ENCODE measurements around the gene ADAMTS18. TPM values are rescaled to one million over a fixed set of nuclear protein-coding genes. Genes with fewer than 3 reads are reported as not detected.
"Not testable (repeated sequence)": the region's sequence is repeated elsewhere in the genome, so short reads cannot be mapped to it uniquely, and the experiment has no call there.

Gene ADAMTS18
- total and polyA plus RNA-seq, 4 donors: under 0.01 to 0.17 TPM; not detected in 2

GRCh38 chr16:77276661-77277060, 158.2 kb downstream of the ADAMTS18 start:
- Histone ChIP-seq H3K4me3 (ENCODE audit: low read depth in 1 of 3, low read length in 3 of 3) (no peak overlapping the region), H3K27ac (ENCODE audit: low read depth in 1 of 2, low read length in 2 of 2) (no peak overlapping the region), H3K4me1 (ENCODE audit: control insufficient read depth in 4 of 4, insufficient read depth in 4 of 4, low read length in 3 of 4) (no peaks in the 10 kb centered on the region), H3K9ac (ENCODE audit: low read depth in 1 of 2, low read length in 2 of 2) (no peak overlapping the region), H3K36me3 (ENCODE audit: control insufficient read depth in 4 of 4, insufficient read depth in 3 of 4, low read depth in 1 of 4, low read length in 3 of 4) (no peaks in the 10 kb centered on the region), H3K9me3 (ENCODE audit: control insufficient read depth in 4 of 4, low read length in 3 of 4) (no peaks in the 10 kb centered on the region), H3K27me3 (ENCODE audit: control insufficient read depth in 4 of 4, insufficient read depth in 4 of 4, low read length in 3 of 4) (peaks cover 0 to 6% (median 0%) of the 10 kb centered on the region in 4 donors)
- no peak for TF ChIP-seq HNF4G (IDR thresholded peaks at IDR 0.05)
- no peak for TF ChIP-seq RAD21 (IDR thresholded peaks at IDR 0.05)
- no peak for TF ChIP-seq RXRA (IDR thresholded peaks at IDR 0.05)
- no peak for TF ChIP-seq MAX (IDR thresholded peaks at IDR 0.05)
- no peak for TF ChIP-seq SP1 (IDR thresholded peaks at IDR 0.05)
- no peak for TF ChIP-seq YY1 (IDR thresholded peaks at IDR 0.05)
- no peak for DNase-seq (ENCODE audit: low spot score)
- WGBS: 85% methylated on average over 2 of the region's 2 CpGs

GRCh38 chr16:77275303-77275702, 159.5 kb downstream of the ADAMTS18 start:
- not testable (repeated sequence) for H3K4me3 ChIP-seq (ENCODE audit: low read depth in 1 of 3, low read length in 3 of 3); H3K27ac ChIP-seq (ENCODE audit: low read depth in 1 of 2, low read length in 2 of 2); H3K9ac ChIP-seq (ENCODE audit: low read depth in 1 of 2, low read length in 2 of 2); H3K4me1 ChIP-seq (ENCODE audit: control insufficient read depth in 4 of 4, insufficient read depth in 4 of 4, low read length in 3 of 4); H3K9me3 ChIP-seq (ENCODE audit: control insufficient read depth in 4 of 4, low read length in 3 of 4); DNase-seq (ENCODE audit: low spot score); H3K27me3 ChIP-seq (ENCODE audit: control insufficient read depth in 4 of 4, insufficient read depth in 4 of 4, low read length in 3 of 4); H3K36me3 ChIP-seq (ENCODE audit: control insufficient read depth in 4 of 4, insufficient read depth in 3 of 4, low read depth in 1 of 4, low read length in 3 of 4)
- WGBS: 86% methylated on average over 2 of the region's 2 CpGs

DNA sequence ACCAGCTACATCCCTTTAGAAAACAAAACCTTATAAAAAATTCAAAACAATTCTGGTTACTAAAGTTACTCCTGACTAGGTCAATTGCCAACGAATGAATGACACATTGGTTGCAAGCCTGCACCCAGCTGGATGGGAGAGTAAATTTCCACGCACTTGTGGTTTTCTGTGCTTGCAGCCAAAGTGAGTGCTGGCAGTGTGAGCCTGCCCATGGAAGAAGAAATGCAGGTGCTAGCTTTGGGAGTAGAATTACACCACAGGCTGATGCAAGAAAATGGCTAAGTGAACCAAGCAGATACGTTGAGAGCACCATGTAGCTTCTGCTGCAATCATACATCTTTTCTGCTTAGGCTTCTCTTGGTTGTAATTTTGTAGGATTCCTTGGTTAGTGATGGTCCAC, 161.0 kb downstream of the ADAMTS18 start:
- Histone ChIP-seq H3K9ac (ENCODE audit: low read depth in 1 of 2, low read length in 2 of 2) (no peak overlapping the region), H3K27me3 (ENCODE audit: control insufficient read depth in 4 of 4, insufficient read depth in 4 of 4, low read length in 3 of 4) (peaks cover 0 to 6% (median 0%) of the 10 kb centered on the region in 4 donors), H3K4me3 (ENCODE audit: low read depth in 1 of 3, low read length in 3 of 3) (no peak overlapping the region), H3K4me1 (ENCODE audit: control insufficient read depth in 4 of 4, insufficient read depth in 4 of 4, low read length in 3 of 4) (no peaks in the 10 kb centered on the region), H3K9me3 (ENCODE audit: control insufficient read depth in 4 of 4, low read length in 3 of 4) (no peaks in the 10 kb centered on the region), H3K27ac (ENCODE audit: low read depth in 1 of 2, low read length in 2 of 2) (no peak overlapping the region), H3K36me3 (ENCODE audit: control insufficient read depth in 4 of 4, insufficient read depth in 3 of 4, low read depth in 1 of 4, low read length in 3 of 4) (no peaks in the 10 kb centered on the region)
- TF ChIP-seq GABPA (IDR thresholded peaks at IDR 0.05 in 1 of 2, conservative IDR thresholded peaks at IDR 0.05 in 1 of 2) (no peak), HNF4A (conservative IDR thresholded peaks at IDR 0.05) (no peak), EGR1 (IDR thresholded peaks at IDR 0.05; ENCODE audit: low read depth in 2 of 2) (no peak), MAX (IDR thresholded peaks at IDR 0.05) (no peak), YY1 (IDR thresholded peaks at IDR 0.05) (no peak), ATF3 (IDR thresholded peaks at IDR 0.05) (no peak), RXRA (IDR thresholded peaks at IDR 0.05) (no peak)
- TF ChIP-seq, protein P1, sequence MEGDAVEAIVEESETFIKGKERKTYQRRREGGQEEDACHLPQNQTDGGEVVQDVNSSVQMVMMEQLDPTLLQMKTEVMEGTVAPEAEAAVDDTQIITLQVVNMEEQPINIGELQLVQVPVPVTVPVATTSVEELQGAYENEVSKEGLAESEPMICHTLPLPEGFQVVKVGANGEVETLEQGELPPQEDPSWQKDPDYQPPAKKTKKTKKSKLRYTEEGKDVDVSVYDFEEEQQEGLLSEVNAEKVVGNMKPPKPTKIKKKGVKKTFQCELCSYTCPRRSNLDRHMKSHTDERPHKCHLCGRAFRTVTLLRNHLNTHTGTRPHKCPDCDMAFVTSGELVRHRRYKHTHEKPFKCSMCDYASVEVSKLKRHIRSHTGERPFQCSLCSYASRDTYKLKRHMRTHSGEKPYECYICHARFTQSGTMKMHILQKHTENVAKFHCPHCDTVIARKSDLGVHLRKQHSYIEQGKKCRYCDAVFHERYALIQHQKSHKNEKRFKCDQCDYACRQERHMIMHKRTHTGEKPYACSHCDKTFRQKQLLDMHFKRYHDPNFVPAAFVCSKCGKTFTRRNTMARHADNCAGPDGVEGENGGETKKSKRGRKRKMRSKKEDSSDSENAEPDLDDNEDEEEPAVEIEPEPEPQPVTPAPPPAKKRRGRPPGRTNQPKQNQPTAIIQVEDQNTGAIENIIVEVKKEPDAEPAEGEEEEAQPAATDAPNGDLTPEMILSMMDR (IDR thresholded peaks at IDR 0.05; ENCODE audit: low read depth, low read length, missing input control): no peak
- 52% methylated on average over 3 of the region's 3 CpGs for whole genome bisulfite sequencing
- DNase-seq (ENCODE audit: low spot score): no peak

All from liver (tissue), 9 donors.